Skeletal muscle tissue (tissue), 4 donors: ENCODE results near the gene SCML1. TPM values are rescaled to one million over a fixed set of nuclear protein-coding genes. Genes with fewer than 3 reads are reported as not detected.

ENCODE experiments used
- H3K27ac ChIP-seq: one replicate; pipeline ENCODE4 v1.7.0; 2013; ENCODE audit warnings: mild to moderate bottlenecking, low read depth, low read length, inconsistent platforms
- H3K27me3 ChIP-seq, 3 donors: one replicate each; pipeline ENCODE4 v1.7.0; 2013; ENCODE audit warnings: low read length in 3 of 3; ENCODE audit not compliant: control insufficient read depth in 3 of 3, insufficient read depth in 3 of 3
- H3K36me3 ChIP-seq, 3 donors: one replicate each; pipeline ENCODE4 v1.7.0; 2013; ENCODE audit warnings: low read length in 3 of 3; ENCODE audit not compliant: control insufficient read depth in 3 of 3, insufficient read depth in 3 of 3
- H3K4me1 ChIP-seq, 3 donors: one replicate each; pipeline ENCODE4 v1.7.0; 2013; ENCODE audit warnings: low read length in 3 of 3, mild to moderate bottlenecking in 3 of 3; ENCODE audit not compliant: control insufficient read depth in 3 of 3, insufficient read depth in 3 of 3
- H3K4me3 ChIP-seq, 3 donors: one replicate each; pipeline ENCODE4 v1.7.0; 2013; ENCODE audit warnings: low read length in 3 of 3
- H3K9ac ChIP-seq, 3 donors: one replicate each; pipeline ENCODE4 v1.7.0; 2013; ENCODE audit warnings: low read length in 3 of 3, mild to moderate bottlenecking in 3 of 3, moderate library complexity in 2 of 3, low read depth in 1 of 3
- H3K9me3 ChIP-seq, 3 donors: one replicate each; pipeline ENCODE4 v1.7.0; 2013; ENCODE audit warnings: low read length in 3 of 3; ENCODE audit not compliant: control insufficient read depth in 3 of 3
- total RNA-seq: library from RNA; depleted of rRNA; stranded (reverse); fragments of >200 nt; gene quantifications from one replicate; pipeline ENCODE4 v1.2.3, GENCODE V29; 2014
- donor health status: Osteomylitis.

Gene SCML1
- 4.2 TPM for total RNA-seq

GRCh38 chrX:17736856-17737709, at the start of gene SCML1:
Gene SCML1 (plus strand): TSS chrX:17737493. CDS start chrX:17744187, 6,694 bp downstream.
- Histone ChIP-seq H3K4me1 (peaks cover 0 to 9% (median 2%) of the 10 kb centered on the region in 3 donors), H3K27ac (peak within 1 kb of the TSS; percentile 97), H3K27me3 (no peaks in the 10 kb centered on the region), H3K4me3 (peak within 1 kb of the TSS; percentile 73 to 84 (median 79)), H3K9ac (peak within 1 kb of the TSS; percentile 90 to 93 (median 93)), H3K9me3 (no peaks in the 10 kb centered on the region), H3K36me3 (no peaks in the 10 kb centered on the region)

DNA sequence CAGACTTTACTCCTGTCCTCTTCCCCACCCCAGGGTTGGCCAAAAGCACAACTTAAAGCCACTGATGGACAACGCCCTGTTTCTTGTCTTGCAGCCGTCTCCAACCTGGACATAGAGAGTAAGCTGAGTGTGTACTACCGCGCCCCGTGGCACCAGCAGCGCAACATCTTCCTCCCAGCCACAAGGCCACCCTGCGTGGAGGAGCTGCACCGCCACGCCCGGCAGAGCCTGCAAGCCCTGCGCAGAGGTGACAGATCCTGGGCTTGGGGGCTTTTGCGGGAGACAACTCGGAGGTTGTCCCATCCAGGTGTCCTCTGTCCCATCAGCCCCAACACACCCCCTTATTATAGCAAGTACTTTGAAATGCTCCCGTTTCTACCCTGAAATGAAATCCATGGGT, 49.6 kb upstream of the SCML1 start:
- H3K9ac ChIP-seq, result no peak overlapping the region
- no peaks in the 10 kb centered on the region for H3K27me3 ChIP-seq
- peaks cover 0 to 2% (median 0%) of the 10 kb centered on the region in 3 donors for H3K4me1 ChIP-seq
- H3K4me3 ChIP-seq, result no peak overlapping the region
- H3K36me3 ChIP-seq, result no peaks in the 10 kb centered on the region
- no peak overlapping the region for H3K27ac ChIP-seq
- no peaks in the 10 kb centered on the region for H3K9me3 ChIP-seq

DNA sequence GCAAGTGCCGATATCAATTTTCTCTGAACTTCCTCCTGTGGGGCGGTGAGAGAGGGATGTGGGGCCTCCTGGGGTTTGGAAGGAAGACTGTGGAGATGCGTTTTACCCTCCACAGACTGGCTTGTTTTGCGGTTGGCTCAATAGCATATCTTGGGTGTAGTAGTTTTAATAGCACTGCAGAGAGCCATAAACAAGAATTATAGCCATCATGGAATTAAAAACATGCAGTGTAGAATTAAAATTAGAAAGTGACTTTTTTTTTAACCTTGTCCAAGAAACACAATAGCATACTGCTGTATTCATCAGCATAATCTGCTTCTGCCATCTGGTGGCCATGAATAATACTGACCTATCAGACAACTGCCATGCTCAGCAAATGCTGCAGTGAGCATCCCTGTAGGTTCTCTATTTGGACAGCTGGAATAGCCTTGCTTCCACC, 47.3 kb upstream of the SCML1 start:
- Histone ChIP-seq H3K9me3 (no peaks in the 10 kb centered on the region), H3K36me3 (no peaks in the 10 kb centered on the region), H3K4me1 (peaks cover 0 to 2% (median 0%) of the 10 kb centered on the region in 3 donors), H3K27me3 (peaks cover 0 to 4% (median 0%) of the 10 kb centered on the region in 3 donors), H3K4me3 (no peak overlapping the region), H3K9ac (no peak overlapping the region), H3K27ac (no peak overlapping the region)

- Histone ChIP-seq H3K4me3 (no peak overlapping the region), H3K4me1 (peaks cover 0 to 2% (median 0%) of the 10 kb centered on the region in 3 donors), H3K36me3 (no peaks in the 10 kb centered on the region), H3K27ac (no peak overlapping the region), H3K27me3 (peaks cover 0 to 4% (median 0%) of the 10 kb centered on the region in 3 donors), H3K9ac (no peak overlapping the region), H3K9me3 (no peaks in the 10 kb centered on the region)
Measured at GRCh38 chrX:17692709-17693346, 44.5 kb upstream of the SCML1 start.

GRCh38 chrX:17697191-17697590, 40.1 kb upstream of the SCML1 start:
- H3K27ac ChIP-seq, result no peak overlapping the region
- no peaks in the 10 kb centered on the region for H3K36me3 ChIP-seq
- peaks cover 0 to 4% (median 0%) of the 10 kb centered on the region in 3 donors for H3K27me3 ChIP-seq
- H3K9ac ChIP-seq, result no peak overlapping the region
- H3K4me1 ChIP-seq, result no peaks in the 10 kb centered on the region
- H3K4me3 ChIP-seq, result no peak overlapping the region
- no peaks in the 10 kb centered on the region for H3K9me3 ChIP-seq

DNA sequence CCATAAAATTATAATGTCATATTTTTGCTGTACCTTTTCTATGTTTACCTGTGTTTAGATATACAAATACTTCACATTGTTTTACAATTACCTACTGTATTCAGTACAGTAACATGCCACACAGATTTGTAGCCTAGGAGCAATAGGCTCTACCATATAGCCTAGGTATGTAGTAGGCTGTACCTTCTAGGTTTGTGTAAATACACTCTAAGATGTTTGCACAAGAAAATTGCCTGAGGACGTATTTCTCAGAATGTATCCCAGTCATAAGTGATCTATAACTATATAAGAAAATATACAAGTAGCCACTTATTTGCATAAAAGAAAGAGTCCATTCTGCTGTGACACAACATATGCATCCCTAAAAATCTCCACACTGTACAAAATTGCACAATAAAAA, 36.3 kb upstream of the SCML1 start:
- Histone ChIP-seq H3K9me3 (no peaks in the 10 kb centered on the region), H3K4me3 (no peak overlapping the region), H3K27me3 (no peaks in the 10 kb centered on the region), H3K36me3 (no peaks in the 10 kb centered on the region), H3K27ac (no peak overlapping the region), H3K9ac (no peak overlapping the region), H3K4me1 (no peaks in the 10 kb centered on the region)

DNA sequence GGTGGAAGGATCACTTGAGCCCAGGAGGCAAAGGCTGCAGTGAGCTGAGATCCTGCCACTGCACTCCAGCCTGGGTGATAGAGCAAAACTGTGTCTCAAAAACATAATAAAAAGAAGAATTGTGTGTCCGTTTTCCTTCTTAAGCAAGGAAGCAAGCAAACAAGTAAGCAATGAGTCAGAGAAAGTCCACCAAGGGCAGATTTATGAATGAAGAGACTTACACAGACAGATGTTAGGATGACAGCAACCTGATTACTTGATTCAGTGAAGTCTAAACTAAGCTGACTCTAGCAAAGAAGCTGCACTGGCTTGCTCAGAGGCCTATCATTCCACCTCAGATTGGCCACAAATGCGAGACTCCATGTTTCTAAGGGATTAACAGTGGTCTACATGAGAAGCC, 34.1 kb upstream of the SCML1 start:
- Histone ChIP-seq H3K4me3 (no peak overlapping the region), H3K9ac (no peak overlapping the region), H3K9me3 (no peaks in the 10 kb centered on the region), H3K4me1 (no peaks in the 10 kb centered on the region), H3K36me3 (no peaks in the 10 kb centered on the region), H3K27me3 (no peaks in the 10 kb centered on the region), H3K27ac (no peak overlapping the region)

- Histone ChIP-seq H3K27ac (no peak overlapping the region), H3K4me3 (no peak overlapping the region), H3K9me3 (no peaks in the 10 kb centered on the region), H3K36me3 (no peaks in the 10 kb centered on the region), H3K9ac (no peak overlapping the region), H3K4me1 (no peaks in the 10 kb centered on the region), H3K27me3 (no peaks in the 10 kb centered on the region)
Measured at GRCh38 chrX:17705211-17705610, 32.1 kb upstream of the SCML1 start.

DNA sequence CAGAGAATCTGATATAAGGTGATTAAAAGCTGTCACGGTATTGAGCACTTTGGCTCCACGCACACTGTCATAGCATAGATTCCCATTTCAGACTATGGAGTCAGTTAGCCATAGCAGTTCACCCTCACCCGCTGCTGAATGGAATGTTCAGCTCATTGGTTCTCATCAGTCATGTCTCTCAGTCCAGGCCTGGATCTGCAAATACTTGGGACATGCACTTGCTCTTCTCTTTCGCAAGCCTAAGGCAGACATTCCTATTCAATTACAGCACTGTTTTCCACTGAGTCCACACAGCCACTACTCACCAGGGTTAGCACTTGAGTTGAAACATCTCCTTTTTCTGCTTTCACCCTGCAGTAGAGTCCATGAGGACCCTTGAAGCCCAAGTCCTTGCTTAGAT, 30.6 kb upstream of the SCML1 start:
- Histone ChIP-seq H3K9me3 (no peaks in the 10 kb centered on the region), H3K36me3 (no peaks in the 10 kb centered on the region), H3K4me3 (no peak overlapping the region), H3K9ac (no peak overlapping the region), H3K27me3 (peaks cover 0 to 7% (median 0%) of the 10 kb centered on the region in 3 donors), H3K4me1 (no peaks in the 10 kb centered on the region), H3K27ac (no peak overlapping the region)

DNA sequence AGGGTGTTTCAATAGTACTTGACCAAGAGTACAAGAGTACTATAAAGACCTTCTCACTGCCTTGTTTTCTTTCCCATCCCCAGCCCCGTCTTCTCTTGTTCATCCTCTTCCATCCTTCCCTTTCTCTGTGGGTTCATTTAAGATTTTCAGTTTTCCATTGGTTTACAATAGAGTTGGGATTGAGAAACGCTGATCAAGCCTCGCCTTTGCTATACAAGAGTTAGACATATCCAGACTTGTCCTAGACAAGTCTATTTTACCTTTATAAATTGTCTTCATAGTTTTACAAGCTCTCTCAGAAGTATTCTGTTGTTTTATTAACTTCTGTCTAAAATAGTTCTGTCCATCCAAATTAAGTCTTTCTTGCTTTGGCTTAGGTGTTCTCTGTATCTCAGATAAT, 29.6 kb upstream of the SCML1 start:
- H3K4me3 ChIP-seq, result no peak overlapping the region
- no peak overlapping the region for H3K27ac ChIP-seq
- H3K9me3 ChIP-seq, result no peaks in the 10 kb centered on the region
- no peak overlapping the region for H3K9ac ChIP-seq
- no peaks in the 10 kb centered on the region for H3K4me1 ChIP-seq
- H3K36me3 ChIP-seq, result no peaks in the 10 kb centered on the region
- peaks cover 0 to 7% (median 0%) of the 10 kb centered on the region in 3 donors for H3K27me3 ChIP-seq
